Activated T-cell treated with anti-CD3 and anti-CD28 coated beads for 48 hours (primary cell): Measurements from ENCODE around the gene SETBP1.

ENCODE experiments used
- DNase-seq: peaks from one replicate; pipeline ENCODE4 v3.0.0-alpha.2; 2020; ENCODE audit warnings: low read depth

The SETBP1 gene

GRCh38 chr18:44842588-44843412, 162.1 kb downstream of the SETBP1 start:
- DNase-seq, result no peak

GRCh38 chr18:44844486-44844885, 163.8 kb downstream of the SETBP1 start:
- no peak for DNase-seq

GRCh38 chr18:44846450-44846849, 165.8 kb downstream of the SETBP1 start:
- DNase-seq, result no peak

GRCh38 chr18:44848644-44849335, 168.1 kb downstream of the SETBP1 start:
- no peak for DNase-seq

GRCh38 chr18:44849361-44849760, 168.7 kb downstream of the SETBP1 start:
- no peak for DNase-seq

- DNase-seq, result no peak
Measured at GRCh38 chr18:44850001-44850400, 169.3 kb downstream of the SETBP1 start.

GRCh38 chr18:44851856-44852621, 171.4 kb downstream of the SETBP1 start:
- DNase-seq, result no peak

- no peak for DNase-seq
Measured at GRCh38 chr18:44852818-44853217, 172.1 kb downstream of the SETBP1 start.

- no peak for DNase-seq
Measured at GRCh38 chr18:44853430-44853829, 172.7 kb downstream of the SETBP1 start.

- no peak for DNase-seq
Measured at GRCh38 chr18:44855681-44856080, 175.0 kb downstream of the SETBP1 start.

GRCh38 chr18:44856157-44856556, 175.5 kb downstream of the SETBP1 start:
- no peak for DNase-seq

GRCh38 chr18:44857081-44857480, 176.4 kb downstream of the SETBP1 start:
- no peak for DNase-seq

GRCh38 chr18:44857744-44858491, 177.2 kb downstream of the SETBP1 start:
- no peak for DNase-seq

GRCh38 chr18:44859263-44859662, 178.6 kb downstream of the SETBP1 start:
- no peak for DNase-seq

- DNase-seq, result no peak
Measured at GRCh38 chr18:44859751-44860439, 179.2 kb downstream of the SETBP1 start.

GRCh38 chr18:44862112-44862511, 181.4 kb downstream of the SETBP1 start:
- no peak for DNase-seq

- no peak for DNase-seq
Measured at GRCh38 chr18:44866103-44866502, 185.4 kb downstream of the SETBP1 start.

GRCh38 chr18:44869533-44869932, 188.8 kb downstream of the SETBP1 start:
- DNase-seq, result no peak

- no peak for DNase-seq
Measured at GRCh38 chr18:44870631-44871502, 190.2 kb downstream of the SETBP1 start.

- DNase-seq, result no peak
Measured at GRCh38 chr18:44871771-44872170, 191.1 kb downstream of the SETBP1 start.
